Measurements from ENCODE around the gene CLTCL1. TPM values are rescaled to one million over a fixed set of nuclear protein-coding genes. Genes with fewer than 3 reads are reported as not detected.

Gene CLTCL1
- total and polyA plus RNA-seq, 9 of the 15 experiments (the other 6 are each of a cell fraction or from before 2014, with no cell fraction given), result 1.1 to 11.7 (median 5.0) TPM

GRCh38 chr22:19215360-19215759 lies 76.2 kb downstream of the CLTCL1 start:
- FAIRE-seq (no peak), ATAC-seq (no peak), DNase-seq (ENCODE audit: extremely low read depth in 1 of 4, low spot score in 3 of 4) (no peak)
- no TSS peak for BruUV-seq (replicated peaks)
- Histone ChIP-seq H3K27ac (ENCODE audit: extremely low read depth, low read depth, low read length) (no peak overlapping the region), H3K36me3 (ENCODE audit: control insufficient read depth, insufficient read depth, low read length) (no peaks in the 10 kb centered on the region), H3K4me2 (ENCODE audit: insufficient read depth, low read length) (no peak overlapping the region), H3K4me3 (no peak overlapping the region), H2AFZ (ENCODE audit: low read depth, low read length) (no peak overlapping the region), H3K27me3 (ENCODE audit: control insufficient read depth in 2 of 2, insufficient read depth in 2 of 2, low read length in 2 of 2) (peaks cover 18 to 29% of the 10 kb centered on the region in 2 experiments), H3K9ac (ENCODE audit: insufficient read depth in 1 of 2, low read depth in 2 of 2, low read length in 2 of 2) (no peak overlapping the region), H3K9me3 (replicated peaks; ENCODE audit: control insufficient read depth, insufficient read depth, low read depth, low read length) (no peaks in the 10 kb centered on the region), H3K9me1 (ENCODE audit: control insufficient read depth, insufficient read depth, low read length) (peaks cover 5% of the 10 kb centered on the region), H3K4me1 (replicated peaks in 1 of 2; ENCODE audit: control insufficient read depth in 2 of 2, insufficient read depth in 2 of 2, low read length in 2 of 2) (peaks cover 9 to 13% of the 10 kb centered on the region in 2 experiments), H3K79me2 (ENCODE audit: control insufficient read depth, insufficient read depth, low read length) (no peaks in the 10 kb centered on the region), H4K20me1 (replicated peaks; ENCODE audit: control insufficient read depth, insufficient read depth, low read length) (no peaks in the 10 kb centered on the region)
- in situ Hi-C loops (cut with MboI), result no loop called here
- 45% methylated on average over 14 of the region's 14 CpGs for WGBS (ENCODE audit: insufficient coverage, low coverage, missing lambda C conversion rate)
- POLR2A ChIA-PET, result interaction anchor here (1.5 to 8.7 kb wide), 3 partner anchors 8 to 25 kb away, joined by 5 to 123 read pairs (median 6); no protein-coding TSS in a partner anchor
- 0 out of 4 replicates have a peak, but pooled peaks of 1 of the 2 experiments have one; percentile 33 for TF ChIP-seq SIN3A (IDR thresholded peaks at IDR 0.05; ENCODE audit: borderline replicate concordance in 2 of 2, control insufficient read depth in 1 of 2, low read depth in 2 of 2, low read length in 2 of 2)
- 0 out of 2 replicates have a peak, but pooled peaks have one; percentile 8 for TF ChIP-seq ZNF511 (CRISPR knock-in tag; IDR thresholded peaks at IDR 0.05)
- TF ChIP-seq ILF3 (IDR thresholded peaks at IDR 0.05; ENCODE audit: borderline replicate concordance), result no peak
- 0 out of 2 replicates have a peak, but pooled peaks have one; percentile 19 for TF ChIP-seq E2F4 (CRISPR knock-in tag; IDR thresholded peaks at IDR 0.05; ENCODE audit: low read depth)
- TF ChIP-seq ZNF280B (CRISPR knock-in tag; IDR thresholded peaks at IDR 0.05), result peak; percentile 41; the same call in 1 of the 2 replicates
- no peak for TF ChIP-seq USF2 (CRISPR knock-in tag; IDR thresholded peaks at IDR 0.05)
- TF ChIP-seq IRF2 (CRISPR knock-in tag; IDR thresholded peaks at IDR 0.05), result peak; percentile 84; the same call in 1 of the 2 replicates
- TF ChIP-seq ATF2 (CRISPR knock-in tag; IDR thresholded peaks at IDR 0.05), result peak; percentile 48; the same call in 1 of the 2 replicates
- peak; percentile 55; the same call in 1 of the 2 replicates for TF ChIP-seq PHB (CRISPR knock-in tag; IDR thresholded peaks at IDR 0.05)
- intact Hi-C loops (cut with micrococcal nuclease), result loop anchor here (5.0 kb wide), 1 partner anchor 152 kb away; no protein-coding TSS in a partner anchor
- CTCF ChIA-PET (ENCODE audit: low intra/inter-chr PET ratio), result interaction anchor here (0.7 kb wide), 1 partner anchor 36 kb away, joined by 3 read pairs; no protein-coding TSS in a partner anchor
